Uterus (tissue), 4 donors: ENCODE data around the gene MAPK8IP3. TPM values are rescaled to one million over a fixed set of nuclear protein-coding genes. Genes with fewer than 3 reads are reported as not detected.

Source experiments
- DNase-seq, 2 donors: peaks; one replicate each; pipeline ENCODE4 v3.0.0-alpha.2; 2019 to 2020
- H3K27ac ChIP-seq, 2 donors: fragments of 200-600 bp; sonication (generic); 1 replicate in 1 of 2; 2 replicates in 1 of 2; pipeline ENCODE4 v1.5.1; 2016 to 2018
- H3K27me3 ChIP-seq, 2 donors: fragments of 200-600 bp; sonication (generic); one replicate each; pipeline ENCODE4 v1.5.1; 2018 to 2019; ENCODE audit warnings: control low read depth in 1 of 2
- H3K36me3 ChIP-seq, 2 donors: fragments of 200-600 bp; sonication (generic); one replicate each; pipeline ENCODE4 v1.5.1; 2019; ENCODE audit warnings: control low read depth in 1 of 2
- H3K4me1 ChIP-seq, 2 donors: fragments of 200-600 bp; sonication (generic); one replicate each; pipeline ENCODE4 v1.5.1; 2018 to 2019; ENCODE audit warnings: control low read depth in 1 of 2
- H3K4me3 ChIP-seq, 2 donors: fragments of 200-600 bp; sonication (generic); 1 replicate in 1 of 2; 2 replicates in 1 of 2; pipeline ENCODE4 v1.5.1; 2018 to 2019; ENCODE audit warnings: mild to moderate bottlenecking in 1 of 2
- H3K9me3 ChIP-seq, 2 donors: fragments of 200-600 bp; sonication (generic); one replicate each; pipeline ENCODE4 v1.5.1; 2019; ENCODE audit warnings: control low read depth in 1 of 2
- CTCF ChIP-seq, 4 experiments: fragments of 200-600 bp in 2 of 4; fragments of 450-650 bp in 2 of 4; sonication (generic) in 2 of 4; IDR thresholded peaks; one replicate each; pipeline ENCODE4 v1.5.1; 2016 to 2019; ENCODE audit warnings: antibody characterized with exemption in 4 of 4, mild to moderate bottlenecking in 2 of 4, moderate library complexity in 1 of 4
- POLR2A ChIP-seq, 2 donors: fragments of 450-650 bp; IDR thresholded peaks; one replicate each; pipeline ENCODE4 v1.6.1; 2016; ENCODE audit warnings: antibody characterized with exemption in 2 of 2, mild to moderate bottlenecking in 1 of 2, moderate library complexity in 1 of 2
- intact Hi-C: fragments of 100-400 bp; cut with DNase I; formaldehyde crosslinking; loops from one replicate; pipeline ENCODE4 v1.15.1; 2023; ENCODE audit warnings: low total_unique reads
- total RNA-seq, 4 donors: library from RNA; depleted of rRNA in 3 of 4; stranded (reverse); fragments of >200 nt in 3 of 4; gene quantifications; one replicate each; pipeline versions ENCODE4 v1.1.0 to v1.2.4, GENCODE V29; 2014 to 2023
- donor health status: DM: yes; HTN: yes; CAD: no.

MAPK8IP3 gene
- total RNA-seq, 4 donors from 2014 or later: 17.4 to 113 (median 77.8) TPM

GRCh38 chr16:1661826-1662225 lies 44.2 kb upstream of the MAPK8IP3 start:
- TF ChIP-seq CTCF (IDR thresholded peaks at IDR 0.05) (no peak), POLR2A (IDR thresholded peaks at IDR 0.05) (no peak)
- no peaks in the 10 kb centered on the region for H3K36me3 ChIP-seq

GRCh38 chr16:1662543-1662942 lies 43.5 kb upstream of the MAPK8IP3 start:
- TF ChIP-seq CTCF (IDR thresholded peaks at IDR 0.05): no peak
- intact Hi-C loops: no loop called here
- Histone ChIP-seq H3K4me3 (no peak overlapping the region), H3K27ac (no peak overlapping the region), H3K27me3 (no peaks in the 10 kb centered on the region), H3K9me3 (no peaks in the 10 kb centered on the region), H3K36me3 (no peaks in the 10 kb centered on the region), H3K4me1 (no peaks in the 10 kb centered on the region)
- no peak for DNase-seq

More at GRCh38 chr16:1661826-1662225, 44.2 kb upstream of the MAPK8IP3 start:
- no peak for DNase-seq
- Histone ChIP-seq H3K9me3 (no peaks in the 10 kb centered on the region), H3K4me1 (no peaks in the 10 kb centered on the region), H3K27me3 (no peaks in the 10 kb centered on the region), H3K4me3 (no peak overlapping the region), H3K27ac (no peak overlapping the region)
- intact Hi-C loops: no loop called here

GRCh38 chr16:1665829-1666228 lies 40.2 kb upstream of the MAPK8IP3 start:
- H3K36me3 ChIP-seq: no peaks in the 10 kb centered on the region

GRCh38 chr16:1666316-1666715 lies 39.7 kb upstream of the MAPK8IP3 start:
- DNase-seq: no peak
- no peak for TF ChIP-seq CTCF (IDR thresholded peaks at IDR 0.05)
- no peak for TF ChIP-seq POLR2A (IDR thresholded peaks at IDR 0.05)
- Histone ChIP-seq H3K9me3 (no peaks in the 10 kb centered on the region), H3K27me3 (no peaks in the 10 kb centered on the region), H3K27ac (no peak overlapping the region), H3K4me1 (no peaks in the 10 kb centered on the region), H3K4me3 (no peak overlapping the region), H3K36me3 (no peaks in the 10 kb centered on the region)
- intact Hi-C loops: no loop called here

More at GRCh38 chr16:1665829-1666228, 40.2 kb upstream of the MAPK8IP3 start:
- TF ChIP-seq POLR2A (IDR thresholded peaks at IDR 0.05): no peak
- no peak for TF ChIP-seq CTCF (IDR thresholded peaks at IDR 0.05)
- no peak for DNase-seq
- Histone ChIP-seq H3K27me3 (no peaks in the 10 kb centered on the region), H3K4me3 (no peak overlapping the region), H3K27ac (no peak overlapping the region), H3K4me1 (no peaks in the 10 kb centered on the region), H3K9me3 (no peaks in the 10 kb centered on the region)
- intact Hi-C loops: no loop called here

DNA sequence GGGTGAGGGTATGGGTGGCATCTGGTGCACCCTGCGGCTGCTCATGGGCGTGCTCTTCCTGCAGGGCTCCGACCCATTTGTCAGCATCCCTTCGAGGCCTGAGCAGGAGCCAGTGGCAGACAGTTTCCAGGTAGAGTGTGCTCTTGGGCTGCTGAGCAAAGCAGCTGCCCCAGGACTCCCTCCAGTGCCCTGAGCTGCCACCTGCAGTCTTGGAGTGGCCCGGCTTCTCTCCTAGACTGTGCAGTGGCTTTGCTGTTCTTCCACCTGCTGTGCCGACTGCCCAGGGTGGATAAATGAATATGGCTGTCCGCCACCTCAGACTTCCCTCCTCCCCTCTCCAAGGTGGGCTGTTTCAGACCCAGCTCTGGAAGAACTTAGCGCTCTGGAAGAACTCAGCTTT lies 38.7 kb upstream of the MAPK8IP3 start:
- Histone ChIP-seq H3K36me3 (no peaks in the 10 kb centered on the region), H3K4me3 (no peak overlapping the region), H3K27me3 (no peaks in the 10 kb centered on the region), H3K4me1 (no peaks in the 10 kb centered on the region), H3K9me3 (no peaks in the 10 kb centered on the region), H3K27ac (no peak overlapping the region)
- TF ChIP-seq POLR2A (IDR thresholded peaks at IDR 0.05) (no peak), CTCF (IDR thresholded peaks at IDR 0.05) (no peak)
- no peak for DNase-seq
- intact Hi-C loops: no loop called here
